PFSK-1 (cell line): Measurements from ENCODE around the gene HEY2.

Source experiments
- POLR2AphosphoS5 ChIP-seq: IDR thresholded peaks from 2 replicates; pipeline ENCODE4 v1.6.1; 2012; ENCODE audit warnings: low read depth, mild to moderate bottlenecking, control low read depth, low read length, moderate library complexity
- SIN3A ChIP-seq: IDR thresholded peaks from 2 replicates; pipeline ENCODE4 v1.6.1; 2012; ENCODE audit warnings: mild to moderate bottlenecking, low read length, moderate library complexity, borderline replicate concordance; ENCODE audit not compliant: insufficient read depth
- TAF1 ChIP-seq: IDR thresholded peaks from 2 replicates; pipeline ENCODE4 v1.6.1; 2012; ENCODE audit warnings: low read length, control low read depth, borderline replicate concordance; ENCODE audit not compliant: insufficient read depth
- TF ChIP-seq, protein P1 (sequence below), 2 experiments: IDR thresholded peaks; 2 replicates each; pipeline versions ENCODE4 v1.6.1 to v1.8.0; 2011 to 2012; ENCODE audit warnings: low read depth in 2 of 2, low read length in 2 of 2, control low read depth in 1 of 2, inconsistent platforms in 1 of 2, mild to moderate bottlenecking in 1 of 2, moderate library complexity in 1 of 2; ENCODE audit not compliant: insufficient read depth in 1 of 2

DNA sequence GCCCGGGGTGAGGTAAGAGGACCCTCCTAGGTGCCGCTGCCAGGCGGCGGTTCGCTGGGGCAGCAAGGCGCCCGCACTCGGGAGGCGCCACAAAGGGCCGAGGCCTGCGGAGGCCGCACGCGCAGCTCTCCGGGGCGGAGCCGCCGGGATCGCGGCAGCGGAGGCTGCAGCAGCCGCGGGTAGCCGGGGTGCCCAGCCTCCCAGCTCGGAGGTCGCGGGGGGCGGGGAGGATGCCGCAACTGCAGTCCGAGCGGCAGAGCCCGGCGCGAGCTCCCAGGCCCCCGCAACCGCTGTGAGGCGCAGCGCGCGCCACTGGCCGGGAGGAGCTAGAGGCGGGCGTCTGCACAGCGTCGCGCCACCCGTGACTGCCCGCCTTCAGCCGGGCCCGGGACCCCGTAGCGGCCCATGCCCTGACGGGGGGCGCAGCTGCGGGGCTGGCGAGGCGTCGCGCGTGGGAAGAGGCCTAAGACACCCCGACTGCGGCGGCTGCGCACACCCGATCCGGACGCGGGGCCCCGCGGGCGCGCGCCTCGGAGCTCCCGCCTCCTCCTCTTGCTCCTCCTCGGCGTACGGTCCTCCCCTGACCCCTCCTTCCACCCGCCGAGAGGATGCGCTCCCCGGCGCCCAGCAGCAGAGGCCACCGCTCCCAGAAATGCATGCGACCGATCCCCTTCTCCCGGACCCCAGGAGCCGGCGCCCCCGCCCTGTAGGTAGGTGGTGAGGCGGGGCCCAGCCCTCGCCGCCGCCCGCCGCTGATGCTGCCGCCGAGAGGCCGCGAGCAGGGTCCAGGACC lies 41.1 kb downstream of the HEY2 start, which contains the start of gene NCOA7:
- peak; percentile 79 for TF ChIP-seq POLR2AphosphoS5
- TF ChIP-seq SIN3A, result no peak
- TF ChIP-seq, protein P1, sequence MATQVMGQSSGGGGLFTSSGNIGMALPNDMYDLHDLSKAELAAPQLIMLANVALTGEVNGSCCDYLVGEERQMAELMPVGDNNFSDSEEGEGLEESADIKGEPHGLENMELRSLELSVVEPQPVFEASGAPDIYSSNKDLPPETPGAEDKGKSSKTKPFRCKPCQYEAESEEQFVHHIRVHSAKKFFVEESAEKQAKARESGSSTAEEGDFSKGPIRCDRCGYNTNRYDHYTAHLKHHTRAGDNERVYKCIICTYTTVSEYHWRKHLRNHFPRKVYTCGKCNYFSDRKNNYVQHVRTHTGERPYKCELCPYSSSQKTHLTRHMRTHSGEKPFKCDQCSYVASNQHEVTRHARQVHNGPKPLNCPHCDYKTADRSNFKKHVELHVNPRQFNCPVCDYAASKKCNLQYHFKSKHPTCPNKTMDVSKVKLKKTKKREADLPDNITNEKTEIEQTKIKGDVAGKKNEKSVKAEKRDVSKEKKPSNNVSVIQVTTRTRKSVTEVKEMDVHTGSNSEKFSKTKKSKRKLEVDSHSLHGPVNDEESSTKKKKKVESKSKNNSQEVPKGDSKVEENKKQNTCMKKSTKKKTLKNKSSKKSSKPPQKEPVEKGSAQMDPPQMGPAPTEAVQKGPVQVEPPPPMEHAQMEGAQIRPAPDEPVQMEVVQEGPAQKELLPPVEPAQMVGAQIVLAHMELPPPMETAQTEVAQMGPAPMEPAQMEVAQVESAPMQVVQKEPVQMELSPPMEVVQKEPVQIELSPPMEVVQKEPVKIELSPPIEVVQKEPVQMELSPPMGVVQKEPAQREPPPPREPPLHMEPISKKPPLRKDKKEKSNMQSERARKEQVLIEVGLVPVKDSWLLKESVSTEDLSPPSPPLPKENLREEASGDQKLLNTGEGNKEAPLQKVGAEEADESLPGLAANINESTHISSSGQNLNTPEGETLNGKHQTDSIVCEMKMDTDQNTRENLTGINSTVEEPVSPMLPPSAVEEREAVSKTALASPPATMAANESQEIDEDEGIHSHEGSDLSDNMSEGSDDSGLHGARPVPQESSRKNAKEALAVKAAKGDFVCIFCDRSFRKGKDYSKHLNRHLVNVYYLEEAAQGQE (IDR thresholded peaks at IDR 0.05; ENCODE audit: insufficient read depth in 1 of 2, low read depth in 2 of 2, low read length in 2 of 2), result no peak
- no peak for TF ChIP-seq TAF1
